ENCODE results near the gene FAM228B.

GRCh38 chr2:24107336-24107735, 15.9 kb upstream of the FAM228B start:
- no peak for TF ChIP-seq CTCF (IDR thresholded peaks at IDR 0.05)
- TF ChIP-seq POLR2A (IDR thresholded peaks at IDR 0.05; ENCODE audit: low read depth): no peak
- no peak for TF ChIP-seq EP300 (IDR thresholded peaks at IDR 0.05)
- TF ChIP-seq POLR2AphosphoS5 (IDR thresholded peaks at IDR 0.05): no peak
